ENCODE measurements around the gene TGFBI.

Gene TGFBI

DNA sequence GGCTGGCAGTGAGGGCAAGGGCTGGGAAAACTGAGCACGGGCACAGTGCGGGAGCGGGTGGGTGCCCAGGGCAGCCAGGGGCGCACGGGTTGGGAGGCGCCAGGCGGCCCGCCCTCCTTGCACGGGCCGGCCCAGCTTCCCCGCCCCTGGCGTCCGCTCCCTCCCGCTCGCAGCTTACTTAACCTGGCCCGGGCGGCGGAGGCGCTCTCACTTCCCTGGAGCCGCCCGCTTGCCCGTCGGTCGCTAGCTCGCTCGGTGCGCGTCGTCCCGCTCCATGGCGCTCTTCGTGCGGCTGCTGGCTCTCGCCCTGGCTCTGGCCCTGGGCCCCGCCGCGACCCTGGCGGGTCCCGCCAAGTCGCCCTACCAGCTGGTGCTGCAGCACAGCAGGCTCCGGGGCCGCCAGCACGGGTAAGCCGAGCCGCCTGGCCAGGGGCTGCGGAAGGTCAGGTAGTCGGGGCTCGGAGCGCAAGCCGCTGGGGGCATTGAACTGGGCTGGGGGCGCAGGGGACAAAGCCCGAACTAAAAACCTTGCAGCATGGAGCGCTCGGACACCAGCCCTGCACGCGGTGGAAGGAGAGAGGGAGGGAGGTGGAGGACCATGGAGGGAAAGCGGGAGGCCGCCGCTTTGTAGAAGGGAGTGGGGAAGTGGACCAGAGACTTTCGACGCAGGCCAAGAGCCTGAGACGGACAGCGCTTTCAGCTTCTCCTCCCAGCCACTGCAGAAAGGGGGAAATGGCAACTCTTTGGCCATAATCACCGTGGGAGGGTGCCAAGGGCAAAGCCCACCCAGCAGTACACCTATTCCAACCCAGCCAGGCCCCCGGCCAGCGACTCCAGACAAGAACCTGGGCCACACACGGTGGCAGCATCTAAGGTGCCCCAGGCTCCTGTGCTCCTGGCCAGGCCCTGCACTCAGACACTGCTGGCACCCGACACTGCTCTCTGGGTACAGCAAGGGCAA, at the start of gene TGFBI:
TSS of gene TGFBI (plus strand) at position 207 of the 961 bp plus-strand sequence. CDS start at position 275, 68 bp downstream.
- DNase-seq, result no peak

DNA sequence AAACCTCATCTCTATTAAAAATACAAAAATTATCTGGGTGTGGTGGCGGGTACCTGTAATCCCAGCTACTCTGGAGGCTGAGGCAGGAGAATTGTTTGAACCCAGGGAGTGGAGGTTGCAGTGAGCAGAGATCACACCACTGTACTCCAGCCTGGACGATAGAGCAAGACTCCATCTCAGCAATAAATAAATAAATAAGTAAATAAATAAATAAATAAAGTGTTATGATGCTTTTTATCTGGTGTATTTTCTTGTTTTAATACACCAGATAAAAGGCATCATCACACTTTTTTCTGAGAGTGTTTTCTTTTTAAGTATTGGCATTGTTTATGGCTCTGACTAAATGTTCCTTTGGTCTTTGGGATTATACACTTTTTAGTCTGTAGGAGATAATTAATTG, 49.8 kb upstream of the TGFBI start:
- no peak for DNase-seq

DNA sequence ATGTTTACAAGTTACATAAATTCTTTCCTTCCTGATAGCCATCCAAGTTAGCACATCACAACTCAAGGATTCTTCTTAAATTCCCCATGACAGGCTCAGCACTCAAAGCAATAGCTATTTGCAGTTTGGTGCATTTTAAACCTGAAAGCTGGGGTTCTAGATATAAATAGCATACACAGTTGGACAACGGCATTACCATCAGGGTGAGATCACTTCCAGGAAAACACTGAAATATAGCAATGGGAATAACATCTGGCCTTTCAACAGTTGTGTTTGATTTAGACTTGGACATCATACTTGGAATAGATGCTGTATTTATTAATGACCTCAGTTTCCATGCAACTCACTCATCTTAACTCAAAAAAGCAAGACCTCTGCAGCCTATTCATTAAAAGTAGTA, 49.3 kb upstream of the TGFBI start:
- DNase-seq, result no peak

DNA sequence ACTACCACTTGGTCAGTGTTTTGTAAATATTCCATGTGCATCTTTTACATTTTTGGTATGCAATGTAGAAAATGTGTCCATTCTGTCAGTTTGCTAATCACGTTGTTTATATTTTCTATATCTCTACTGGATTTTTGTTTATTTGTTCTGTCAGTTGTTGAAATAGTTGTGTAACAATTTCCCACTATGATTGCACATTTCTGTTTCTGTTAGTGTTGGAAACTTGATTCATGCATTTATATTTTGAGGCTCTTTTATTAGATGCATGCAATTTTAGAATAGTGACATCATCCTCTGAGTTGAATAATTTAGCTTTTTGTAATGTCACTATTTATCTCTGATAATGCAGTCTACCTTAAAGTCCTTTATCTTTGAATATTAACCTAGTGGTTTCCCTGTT, 48.2 kb upstream of the TGFBI start:
- no peak for DNase-seq

DNA sequence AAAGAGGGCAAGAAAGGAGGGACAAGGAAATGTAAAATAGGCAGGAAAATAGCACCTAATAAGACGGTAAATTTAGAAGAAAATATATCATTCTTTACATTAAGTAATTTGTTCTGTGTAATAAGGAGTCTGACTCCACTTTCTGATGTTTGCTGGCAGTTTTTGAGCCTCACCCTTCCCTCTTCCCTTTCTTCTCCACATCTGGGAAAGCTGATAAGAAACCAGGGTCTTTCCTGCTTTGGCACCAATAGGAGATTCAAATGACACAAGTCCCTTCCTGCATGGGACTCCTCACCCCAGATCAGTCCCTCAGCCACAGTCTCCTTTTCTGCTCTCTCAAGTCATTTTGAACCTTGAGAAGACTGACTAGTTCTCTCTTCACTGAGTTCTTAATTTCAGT, 42.8 kb upstream of the TGFBI start:
- DNase-seq, result no peak

DNA sequence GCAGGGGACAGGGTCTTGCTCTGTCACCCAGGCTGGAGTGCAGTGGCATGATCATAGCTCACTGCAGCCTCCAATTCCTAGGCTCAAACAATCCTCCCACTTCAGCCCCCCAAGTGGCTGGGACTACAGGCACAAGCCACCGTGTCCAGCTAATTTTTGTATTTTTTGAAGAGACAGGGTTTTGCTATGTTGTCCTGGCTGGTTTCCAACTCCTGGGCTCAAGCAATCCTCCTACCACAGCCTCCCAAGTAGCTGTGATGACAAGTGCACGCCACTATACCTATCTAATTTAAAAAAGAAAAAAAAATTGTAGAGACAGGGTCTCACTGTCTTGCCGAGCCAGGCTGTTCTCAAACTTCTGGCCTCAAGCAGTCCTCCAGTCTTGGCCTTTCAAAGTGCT, 42.4 kb upstream of the TGFBI start:
- no peak for DNase-seq

DNA sequence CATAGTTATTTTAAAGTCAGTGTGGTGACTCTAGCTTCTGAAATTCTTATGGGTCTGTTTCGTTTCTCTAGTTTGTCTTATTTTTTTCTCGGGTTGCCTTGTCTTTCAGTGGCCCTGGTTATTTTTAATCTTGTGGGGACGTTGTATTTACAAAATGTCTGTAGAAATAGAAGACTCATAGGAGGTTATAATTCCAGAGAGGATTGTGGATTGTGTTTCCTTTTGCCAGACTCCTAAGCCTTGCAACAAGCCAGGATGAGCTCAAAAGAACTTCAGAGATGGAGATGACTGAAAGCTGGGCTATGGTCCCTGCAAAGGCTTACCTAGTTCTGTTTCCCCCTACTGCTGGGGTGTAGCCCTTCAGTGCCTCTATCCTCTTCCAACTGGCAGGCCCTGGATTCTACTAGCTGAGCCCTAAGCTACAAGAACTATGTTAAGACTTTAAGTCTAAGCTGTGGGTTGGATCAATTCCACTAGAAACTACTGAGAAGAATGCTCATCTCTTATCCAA, 41.8 kb upstream of the TGFBI start:
- no peak for DNase-seq

DNA sequence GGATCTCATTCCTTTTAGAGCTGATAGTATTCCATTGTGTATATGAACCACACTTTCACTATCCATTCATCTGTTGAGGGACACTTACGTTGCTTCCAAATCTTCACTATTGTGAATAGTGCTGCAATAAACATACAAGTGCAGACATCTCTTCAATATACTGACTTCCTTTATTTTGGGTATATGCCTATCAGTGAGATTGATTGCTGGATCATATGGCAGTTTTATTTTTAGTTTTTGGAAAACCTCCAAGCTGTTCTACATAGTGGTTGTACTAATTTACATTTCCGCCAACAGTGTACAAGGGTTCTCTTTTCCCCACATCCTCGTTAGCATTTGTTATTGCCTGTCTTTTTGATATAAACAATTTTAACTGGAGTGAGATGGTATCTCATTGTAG, 40.2 kb upstream of the TGFBI start:
- DNase-seq, result no peak

DNA sequence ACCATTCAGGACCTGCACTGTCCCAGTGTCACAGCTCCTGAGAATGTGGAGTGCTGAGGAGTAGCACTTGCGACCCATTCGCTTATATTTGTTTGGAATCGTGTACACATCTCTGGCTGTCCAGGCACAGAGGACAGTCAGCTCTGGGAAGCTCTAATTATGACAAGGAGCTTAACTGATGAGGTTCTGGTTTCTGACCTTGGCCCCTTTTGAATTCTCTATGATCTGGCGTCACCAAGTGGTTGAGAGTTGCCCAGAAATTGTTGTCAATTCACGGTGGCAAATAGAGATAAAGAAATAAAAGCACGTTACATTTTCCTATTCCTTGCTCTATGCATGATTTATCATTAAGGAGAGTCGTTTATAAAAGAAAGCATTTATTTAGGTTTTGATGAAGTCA, 39.1 kb upstream of the TGFBI start:
- DNase-seq, result no peak

DNA sequence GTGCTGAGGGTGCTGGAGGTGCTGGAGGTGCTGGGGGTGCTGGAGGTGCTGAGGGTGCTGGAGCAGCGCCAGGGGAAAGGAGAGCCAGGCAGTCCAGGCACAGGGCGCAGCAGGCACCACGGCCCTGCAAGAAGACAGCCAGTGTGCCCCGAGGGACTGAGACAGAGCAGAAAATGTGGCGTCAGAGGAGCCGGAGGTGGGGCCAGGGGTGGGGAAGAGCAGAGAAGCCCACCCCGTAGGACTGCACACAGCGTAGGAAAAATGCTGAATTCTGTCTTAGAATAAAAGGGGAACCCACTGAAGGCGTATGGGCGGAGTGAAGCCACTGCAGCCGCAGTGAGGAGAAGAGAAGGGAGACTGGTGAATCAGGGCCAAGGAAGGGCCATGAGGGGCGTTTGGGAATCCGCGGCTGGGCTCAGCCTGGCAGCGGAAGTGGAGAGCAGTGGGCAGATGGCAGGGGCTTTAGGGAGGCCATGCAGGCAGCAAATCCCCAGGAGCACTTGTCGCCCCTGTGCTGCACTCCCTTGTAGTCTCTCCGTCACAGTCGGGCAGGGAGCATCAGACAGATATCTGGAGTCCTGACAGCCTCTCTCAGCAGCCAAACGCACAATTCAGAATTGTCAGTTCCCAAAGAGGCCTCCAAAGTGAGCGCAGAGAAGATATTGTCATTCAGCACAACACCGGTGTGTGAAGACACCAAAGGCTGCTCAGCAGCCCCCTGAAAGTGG, 38.1 kb upstream of the TGFBI start:
- DNase-seq, result no peak

DNA sequence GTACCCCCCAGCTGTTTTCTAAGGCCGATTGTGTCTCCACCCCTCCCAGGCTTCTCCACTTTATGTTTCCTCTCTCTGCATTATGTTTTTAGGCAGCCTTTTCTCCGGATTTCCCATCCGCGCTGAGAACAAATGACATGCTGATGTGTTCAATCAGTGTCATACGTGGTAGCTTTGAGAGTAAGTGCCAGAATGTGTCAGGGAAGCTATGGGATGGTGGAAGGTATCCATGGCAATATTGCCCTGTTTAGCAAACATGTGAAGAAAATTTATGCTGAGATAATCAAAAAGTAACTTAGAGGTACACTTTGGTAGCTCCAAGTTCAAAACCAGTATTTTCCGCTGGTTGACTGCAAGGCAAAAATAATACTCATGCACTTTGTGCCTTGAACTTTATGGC, 37.4 kb upstream of the TGFBI start:
- no peak for DNase-seq

DNA sequence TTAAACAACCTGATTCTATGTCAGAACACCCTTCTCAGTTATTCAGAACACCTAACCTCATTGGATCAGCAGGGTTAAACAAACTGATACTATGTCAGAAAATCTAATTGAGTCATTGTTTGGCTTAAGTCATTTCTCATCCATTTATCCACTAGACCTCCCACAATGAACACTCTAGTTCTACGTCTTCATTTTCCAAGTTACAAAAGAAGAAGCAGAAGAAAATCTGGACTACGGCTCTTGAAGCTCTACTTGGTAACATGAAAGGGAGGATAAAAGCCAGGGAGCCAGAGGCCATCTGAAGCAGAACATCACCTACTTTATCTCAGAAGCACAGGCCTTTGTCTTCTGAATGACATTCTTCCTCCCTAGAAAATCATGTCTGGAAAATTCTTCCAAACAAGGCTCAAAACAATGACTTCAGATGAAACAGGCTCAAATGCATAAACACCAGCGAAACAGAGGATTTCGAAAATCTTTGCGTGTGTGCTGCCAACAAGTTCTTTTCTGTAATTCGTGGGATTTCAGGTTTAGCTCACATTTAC, 35.4 kb upstream of the TGFBI start:
- no peak for DNase-seq

DNA sequence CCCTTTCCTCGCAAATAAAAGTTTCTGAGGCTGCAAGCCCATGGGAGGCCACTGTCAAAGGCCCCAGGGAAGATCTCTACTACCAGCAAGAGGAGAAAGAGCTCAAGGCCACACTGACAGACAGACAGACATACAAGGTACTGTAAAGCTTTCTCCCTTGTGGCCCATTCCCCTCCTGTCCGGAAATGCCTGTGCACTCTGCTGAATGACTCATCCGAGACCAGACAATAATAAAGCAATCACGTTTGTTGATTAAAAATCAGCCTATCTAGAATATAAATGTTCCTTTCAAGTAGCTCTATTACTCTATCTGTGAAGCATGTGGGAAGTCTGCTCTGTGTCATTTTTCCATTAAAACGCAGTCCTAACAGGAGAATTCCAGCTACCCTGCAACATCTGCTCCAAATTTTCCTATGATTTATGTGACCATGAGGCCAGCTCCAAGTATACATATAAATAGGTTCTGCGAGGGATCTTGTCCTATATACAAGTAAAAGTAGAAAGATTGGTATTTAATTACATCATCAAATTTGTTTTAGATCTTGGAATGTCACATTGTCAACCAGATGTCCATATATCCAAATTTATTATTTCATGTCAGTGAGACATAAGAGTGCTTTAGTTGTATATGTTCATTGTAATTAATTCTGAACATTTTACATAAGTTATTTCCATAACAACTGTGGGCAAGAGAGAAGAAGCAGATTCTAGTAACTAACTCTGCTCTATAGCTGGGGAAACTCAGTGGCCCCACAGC, 34.7 kb upstream of the TGFBI start:
- DNase-seq, result no peak

DNA sequence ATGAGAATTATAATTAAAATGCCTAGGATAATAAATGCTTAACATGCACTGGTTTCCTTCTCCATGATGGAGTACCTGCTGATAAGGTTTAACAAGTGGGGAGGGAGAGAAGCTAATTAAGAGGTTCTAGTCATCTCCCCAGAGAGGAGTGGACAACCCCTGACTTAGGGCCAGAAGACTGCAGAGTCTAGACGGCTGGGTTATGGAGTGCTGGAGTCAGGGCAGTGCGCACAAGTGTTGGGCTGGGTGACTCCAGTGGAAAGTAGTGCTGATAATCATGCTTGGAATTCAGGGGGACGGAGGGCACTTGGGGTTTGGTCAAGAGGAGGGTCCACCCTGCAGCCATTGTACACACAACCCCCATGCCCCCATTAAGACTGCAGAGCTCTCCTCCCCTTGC, 32.8 kb upstream of the TGFBI start:
- DNase-seq, result no peak

DNA sequence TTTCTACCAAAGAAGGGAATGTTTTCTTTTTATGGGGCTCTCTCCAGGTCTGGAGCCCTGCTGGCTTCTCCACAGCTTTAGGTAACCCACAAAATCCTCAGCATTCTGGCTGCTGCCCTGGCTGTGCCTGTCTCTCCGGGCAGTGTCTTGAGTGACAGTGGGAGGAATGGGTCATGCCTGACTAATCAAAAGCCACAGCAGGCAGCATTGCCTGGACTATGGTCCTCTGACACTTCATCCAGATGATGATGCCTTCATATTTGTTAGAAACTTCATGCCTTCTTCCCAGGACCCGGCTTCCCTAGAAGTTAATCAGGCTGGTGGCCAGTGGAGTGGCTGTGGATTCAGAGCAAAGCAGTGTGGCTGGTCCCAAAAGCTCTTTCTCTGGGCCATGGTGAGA, 32.2 kb upstream of the TGFBI start:
- no peak for DNase-seq

DNA sequence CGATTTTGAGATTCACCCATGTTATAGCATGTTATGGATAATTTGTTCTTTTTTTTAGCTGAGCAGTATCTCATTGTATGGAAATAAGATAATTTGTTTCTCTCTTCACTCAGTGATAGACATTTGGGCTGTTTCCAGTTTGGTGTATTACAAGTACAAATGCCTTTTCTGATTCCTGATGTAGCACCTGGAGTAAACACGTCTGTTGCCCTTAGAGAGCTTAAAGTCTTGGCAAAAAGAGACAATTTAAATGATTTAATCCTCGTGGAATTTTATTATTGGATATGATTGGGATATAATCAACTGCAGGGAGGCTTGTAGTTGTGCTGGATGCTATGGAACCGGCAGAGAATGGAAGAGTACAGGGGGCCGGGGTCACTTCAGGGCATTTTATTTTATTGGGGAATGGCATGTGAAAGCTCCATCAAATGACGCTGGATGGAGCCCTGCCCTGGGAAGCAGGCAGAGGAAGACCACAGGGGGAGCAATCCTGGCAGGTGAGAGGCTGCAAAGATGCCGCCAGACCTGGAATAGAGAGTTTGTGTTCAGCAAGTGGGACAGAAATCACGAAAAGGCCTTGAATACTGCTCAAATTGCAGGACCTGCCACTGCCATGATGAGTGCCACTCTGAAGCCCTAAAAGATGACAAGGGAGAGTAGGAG, 31.0 kb upstream of the TGFBI start:
- DNase-seq, result no peak

DNA sequence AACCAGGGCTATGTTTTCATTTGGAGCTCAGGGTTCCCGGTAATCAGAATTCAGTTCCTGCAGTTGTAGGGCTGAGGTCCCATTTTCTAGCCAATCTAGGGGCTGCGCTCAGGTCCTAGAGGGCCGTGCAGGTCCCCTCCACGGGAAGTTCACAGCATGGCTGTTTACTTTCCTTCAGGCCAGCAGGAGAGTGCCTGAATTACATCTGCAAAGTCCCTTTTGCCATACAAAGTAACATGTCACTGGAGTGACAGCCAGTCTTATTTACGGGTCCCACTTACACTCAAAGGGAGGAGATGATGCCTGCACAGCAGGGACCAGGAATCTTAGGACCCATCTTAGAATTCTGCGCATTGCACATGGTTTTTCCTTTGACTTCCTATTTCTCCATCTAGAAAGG, 29.9 kb upstream of the TGFBI start:
- DNase-seq, result no peak

DNA sequence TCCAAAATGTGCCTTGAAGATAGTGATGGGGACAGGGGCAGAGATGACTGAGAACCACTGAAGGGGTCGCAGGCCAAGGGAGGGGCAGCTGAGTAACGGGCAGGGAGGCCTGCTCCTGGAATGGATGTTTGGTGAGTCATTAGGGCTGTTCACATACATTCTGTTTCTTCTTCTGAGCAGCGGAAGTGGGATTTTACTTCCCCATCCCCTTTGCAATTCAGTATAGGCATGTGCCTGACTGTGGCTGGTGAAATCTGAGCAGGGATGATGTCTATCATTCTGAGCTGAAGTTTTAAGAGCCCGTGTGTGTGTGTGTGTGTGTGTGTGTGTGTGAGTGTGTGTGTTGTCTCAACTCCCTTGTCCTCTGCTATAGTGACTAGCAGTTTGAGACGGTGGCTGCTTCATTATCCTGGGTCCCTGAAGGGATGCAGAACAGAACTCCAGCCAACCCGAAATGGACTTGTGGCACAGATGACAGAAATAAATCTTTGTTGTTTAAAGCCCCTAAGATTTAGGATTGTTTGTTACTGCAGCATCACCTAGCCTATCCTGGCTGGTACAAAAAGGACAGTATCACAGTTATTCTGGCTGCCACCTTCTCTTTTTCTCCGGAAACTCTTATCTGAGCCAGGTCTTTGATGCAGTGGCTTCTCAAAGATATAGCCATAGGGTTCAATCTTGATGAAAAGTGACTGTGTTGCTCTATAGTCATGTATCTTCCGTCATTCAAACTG, 29.2 kb upstream of the TGFBI start:
- no peak for DNase-seq

DNA sequence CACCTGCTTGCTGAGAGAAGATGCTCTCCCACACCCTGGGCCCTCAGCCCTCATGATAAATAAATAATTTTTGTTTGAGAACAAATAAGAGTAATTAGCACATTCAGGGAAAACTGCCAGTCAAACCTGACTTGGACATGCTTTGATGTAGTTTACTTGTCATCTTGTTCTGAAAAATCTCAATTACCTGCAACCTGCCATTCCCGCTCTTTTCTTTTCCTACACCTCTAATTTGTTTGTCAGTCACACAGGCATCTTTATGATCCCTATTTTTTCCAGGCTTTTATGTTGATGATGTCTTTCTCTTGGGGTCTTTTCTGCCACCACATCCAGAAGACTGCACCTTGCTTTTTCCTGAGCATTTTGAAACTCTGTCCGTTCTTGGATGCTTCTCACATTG, 28.6 kb upstream of the TGFBI start:
- no peak for DNase-seq

DNA sequence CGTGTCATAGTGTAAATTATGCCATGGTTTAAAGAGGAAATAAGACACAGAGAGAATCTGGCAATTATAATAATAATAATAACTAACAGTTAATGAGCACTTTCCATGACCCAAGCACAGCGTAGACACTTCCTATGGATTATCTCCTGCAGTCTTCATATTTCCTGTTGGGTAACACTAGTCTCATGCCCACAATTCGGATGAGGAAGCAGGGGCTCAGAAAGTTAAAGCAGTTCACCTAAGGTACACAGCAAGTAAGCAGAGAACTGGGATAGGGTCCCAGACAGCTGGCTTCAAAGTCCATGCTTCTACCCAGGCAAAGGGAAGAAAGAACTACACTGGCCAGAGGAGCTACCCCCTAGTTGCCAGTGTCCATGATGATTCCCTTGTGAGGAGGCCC, 27.9 kb upstream of the TGFBI start:
- no peak for DNase-seq

DNA sequence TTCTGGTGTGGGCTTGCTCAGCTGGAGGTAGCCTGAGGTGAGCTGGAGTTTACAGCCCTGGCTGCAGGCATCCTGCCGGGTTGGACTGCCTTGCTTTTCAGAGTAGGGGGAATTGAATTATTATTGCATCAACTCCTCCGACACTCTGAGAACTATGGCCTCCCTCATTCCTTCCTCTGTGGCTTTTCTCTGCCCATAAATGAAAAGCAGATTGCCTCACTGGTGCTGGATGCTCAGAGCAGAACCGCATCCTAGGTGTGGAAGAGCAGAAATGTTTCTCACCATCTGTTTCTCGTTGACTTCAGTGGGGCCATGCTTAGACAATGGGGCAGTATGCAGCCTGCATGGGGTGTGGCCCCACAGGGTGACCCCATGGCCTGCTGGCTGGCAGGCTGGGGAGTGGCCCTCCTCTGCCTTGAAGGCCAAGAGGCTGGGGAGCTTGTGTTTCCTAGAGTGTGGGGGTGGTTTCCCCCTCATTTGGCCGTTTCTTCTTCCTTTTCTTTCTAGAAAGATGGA, 27.3 kb upstream of the TGFBI start:
- DNase-seq, result no peak

DNA sequence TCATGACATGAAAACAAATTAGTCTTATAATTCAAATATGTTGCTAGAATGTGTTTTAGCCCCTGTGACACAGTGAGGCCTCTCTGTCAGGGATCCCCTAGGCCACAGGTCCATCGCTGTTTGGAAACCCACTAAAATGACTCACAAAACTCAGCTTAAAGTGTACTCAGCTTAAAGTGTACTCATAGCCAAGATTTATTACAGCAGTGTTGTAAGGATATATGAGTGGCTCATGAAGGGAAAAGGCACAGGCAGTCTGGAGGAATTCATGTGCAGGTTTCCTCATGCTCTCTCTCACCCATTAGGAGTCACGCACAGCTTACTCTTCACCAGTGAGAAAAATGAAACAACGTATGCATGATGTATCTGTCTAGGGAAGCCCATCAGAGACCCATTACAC, 24.4 kb upstream of the TGFBI start:
- no peak for DNase-seq

Data from amniotic stem cell (primary cell).